22Rv1 (cell line): ENCODE measurements around the gene AGAP1.

Source experiments
- CTCF ChIP-seq: fragments of 450-650 bp; IDR thresholded peaks from 2 replicates; pipeline ENCODE4 v1.5.1; 2017; ENCODE audit warnings: mild to moderate bottlenecking
- ZFX ChIP-seq: fragments of 450-650 bp; IDR thresholded peaks from 2 replicates; pipeline ENCODE4 v1.6.1; 2017; ENCODE audit warnings: antibody characterized with exemption, borderline replicate concordance

- TF ChIP-seq CTCF (no peak), ZFX (no peak)
Observed at GRCh38 chr2:235504441-235505180, 10.8 kb downstream of the AGAP1 start.
